Panc1 (cell line): Measurements from ENCODE around the gene CETP.

Source experiments
- CTCF ChIP-seq: fragments of 450-650 bp; IDR thresholded peaks from 2 replicates; pipeline ENCODE4 v1.5.1; 2017; ENCODE audit warnings: mild to moderate bottlenecking
- POLR2AphosphoS5 ChIP-seq: IDR thresholded peaks from 2 replicates; pipeline ENCODE4 v1.6.1; 2012; ENCODE audit warnings: mild to moderate bottlenecking, low read depth, low read length, moderate library complexity
- TF ChIP-seq, protein P1 (sequence below), 2 experiments: IDR thresholded peaks; 2 replicates each; pipeline ENCODE4 v1.6.1; 2011 to 2012; ENCODE audit warnings: low read depth in 2 of 2, control low read depth in 1 of 2, low read length in 1 of 2, mild to moderate bottlenecking in 1 of 2, moderate library complexity in 1 of 2; ENCODE audit not compliant: insufficient read depth in 1 of 2

DNA sequence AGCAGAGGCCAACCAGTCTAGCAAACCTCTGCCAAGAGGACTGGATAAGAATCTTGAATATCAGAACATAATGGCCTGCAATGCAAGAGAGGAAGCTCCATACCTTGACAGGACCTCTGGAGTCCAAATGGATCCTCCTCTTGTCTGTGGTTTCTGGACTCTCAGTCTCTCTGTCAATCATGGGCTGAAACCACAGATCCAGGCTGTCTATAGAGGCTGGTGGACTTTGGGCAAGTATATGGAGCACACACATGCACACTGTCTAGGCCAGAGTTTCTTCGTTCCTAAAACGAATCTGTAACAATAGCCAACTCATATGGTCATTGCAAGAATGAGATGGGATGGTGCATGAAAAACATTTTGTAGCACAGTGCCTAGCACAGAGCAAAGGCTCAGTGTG is 65.3 kb downstream of the CETP start:
- no peak for TF ChIP-seq CTCF
- no peak for TF ChIP-seq POLR2AphosphoS5
- TF ChIP-seq, protein P1, sequence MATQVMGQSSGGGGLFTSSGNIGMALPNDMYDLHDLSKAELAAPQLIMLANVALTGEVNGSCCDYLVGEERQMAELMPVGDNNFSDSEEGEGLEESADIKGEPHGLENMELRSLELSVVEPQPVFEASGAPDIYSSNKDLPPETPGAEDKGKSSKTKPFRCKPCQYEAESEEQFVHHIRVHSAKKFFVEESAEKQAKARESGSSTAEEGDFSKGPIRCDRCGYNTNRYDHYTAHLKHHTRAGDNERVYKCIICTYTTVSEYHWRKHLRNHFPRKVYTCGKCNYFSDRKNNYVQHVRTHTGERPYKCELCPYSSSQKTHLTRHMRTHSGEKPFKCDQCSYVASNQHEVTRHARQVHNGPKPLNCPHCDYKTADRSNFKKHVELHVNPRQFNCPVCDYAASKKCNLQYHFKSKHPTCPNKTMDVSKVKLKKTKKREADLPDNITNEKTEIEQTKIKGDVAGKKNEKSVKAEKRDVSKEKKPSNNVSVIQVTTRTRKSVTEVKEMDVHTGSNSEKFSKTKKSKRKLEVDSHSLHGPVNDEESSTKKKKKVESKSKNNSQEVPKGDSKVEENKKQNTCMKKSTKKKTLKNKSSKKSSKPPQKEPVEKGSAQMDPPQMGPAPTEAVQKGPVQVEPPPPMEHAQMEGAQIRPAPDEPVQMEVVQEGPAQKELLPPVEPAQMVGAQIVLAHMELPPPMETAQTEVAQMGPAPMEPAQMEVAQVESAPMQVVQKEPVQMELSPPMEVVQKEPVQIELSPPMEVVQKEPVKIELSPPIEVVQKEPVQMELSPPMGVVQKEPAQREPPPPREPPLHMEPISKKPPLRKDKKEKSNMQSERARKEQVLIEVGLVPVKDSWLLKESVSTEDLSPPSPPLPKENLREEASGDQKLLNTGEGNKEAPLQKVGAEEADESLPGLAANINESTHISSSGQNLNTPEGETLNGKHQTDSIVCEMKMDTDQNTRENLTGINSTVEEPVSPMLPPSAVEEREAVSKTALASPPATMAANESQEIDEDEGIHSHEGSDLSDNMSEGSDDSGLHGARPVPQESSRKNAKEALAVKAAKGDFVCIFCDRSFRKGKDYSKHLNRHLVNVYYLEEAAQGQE (IDR thresholded peaks at IDR 0.05; ENCODE audit: insufficient read depth in 1 of 2, low read depth in 2 of 2, low read length in 1 of 2), result no peak
